Neural cell (in vitro differentiated cells): ENCODE measurements around the gene ATF6.

Experiments used
- EP300 ChIP-seq: fragments of 450-650 bp; conservative IDR thresholded peaks from 2 replicates; pipeline ENCODE4 v1.6.1; 2014; ENCODE audit warnings: antibody characterized with exemption, mild to moderate bottlenecking, moderate library complexity; ENCODE audit not compliant: poor library complexity, severe bottlenecking
- EZH2 ChIP-seq: fragments of 200-600, 300-800 bp; shearing (Covaris generic), sonication (generic); IDR thresholded peaks from 2 replicates; pipeline ENCODE4 v1.6.1; 2014; ENCODE audit warnings: antibody characterized with exemption, low read length, borderline replicate concordance, mild to moderate bottlenecking; ENCODE audit not compliant: insufficient read depth, poor library complexity, severe bottlenecking
- MXI1 ChIP-seq: fragments of 450-650 bp; conservative IDR thresholded peaks from 2 replicates; pipeline ENCODE4 v1.6.1; 2014; ENCODE audit warnings: antibody characterized with exemption, mild to moderate bottlenecking; ENCODE audit not compliant: poor library complexity, severe bottlenecking
- POLR2AphosphoS5 ChIP-seq: IDR thresholded peaks from 2 replicates; pipeline ENCODE4 v1.6.1; 2012
- RAD21 ChIP-seq: fragments of 450-650 bp; conservative IDR thresholded peaks from 2 replicates; pipeline ENCODE4 v1.6.1; 2014; ENCODE audit warnings: antibody characterized with exemption, mild to moderate bottlenecking, moderate library complexity
- SMC3 ChIP-seq: fragments of 450-650 bp; conservative IDR thresholded peaks from 2 replicates; pipeline ENCODE4 v1.6.1; 2014; ENCODE audit warnings: antibody characterized with exemption, mild to moderate bottlenecking, moderate library complexity; ENCODE audit not compliant: poor library complexity
- TAF1 ChIP-seq: IDR thresholded peaks from 2 replicates; pipeline ENCODE4 v1.6.1; 2012; ENCODE audit warnings: low read depth
- TF ChIP-seq, protein P1 (sequence below): fragments of 450-650 bp; IDR thresholded peaks from 2 replicates; pipeline ENCODE4 v1.5.1; 2014; ENCODE audit warnings: antibody characterized with exemption, mild to moderate bottlenecking, moderate library complexity; ENCODE audit not compliant: poor library complexity, severe bottlenecking
- TF ChIP-seq, protein P2 (sequence below): IDR thresholded peaks from 2 replicates; pipeline ENCODE4 v1.6.1; 2012; ENCODE audit warnings: borderline replicate concordance

DNA sequence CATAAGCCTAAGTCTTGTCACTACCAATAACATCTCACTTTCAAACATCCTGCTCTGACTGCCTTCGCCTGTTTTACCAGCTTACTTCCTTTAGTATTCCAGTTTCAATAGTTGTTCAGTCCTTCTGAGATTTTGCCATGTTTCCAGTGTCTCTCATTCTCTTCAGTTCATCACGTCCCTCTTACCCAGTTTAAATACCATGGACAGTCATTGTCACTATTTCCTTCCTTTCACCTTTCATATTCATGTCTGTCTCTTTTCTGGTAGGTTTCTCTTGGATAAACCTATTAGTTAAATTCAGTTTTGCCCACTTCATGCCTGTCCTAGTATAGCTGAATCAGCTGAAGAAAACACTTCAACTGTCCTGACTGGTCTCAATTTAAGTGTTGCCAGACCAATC lies 5.9 kb downstream of the ATF6 start:
- TF ChIP-seq, protein P1, sequence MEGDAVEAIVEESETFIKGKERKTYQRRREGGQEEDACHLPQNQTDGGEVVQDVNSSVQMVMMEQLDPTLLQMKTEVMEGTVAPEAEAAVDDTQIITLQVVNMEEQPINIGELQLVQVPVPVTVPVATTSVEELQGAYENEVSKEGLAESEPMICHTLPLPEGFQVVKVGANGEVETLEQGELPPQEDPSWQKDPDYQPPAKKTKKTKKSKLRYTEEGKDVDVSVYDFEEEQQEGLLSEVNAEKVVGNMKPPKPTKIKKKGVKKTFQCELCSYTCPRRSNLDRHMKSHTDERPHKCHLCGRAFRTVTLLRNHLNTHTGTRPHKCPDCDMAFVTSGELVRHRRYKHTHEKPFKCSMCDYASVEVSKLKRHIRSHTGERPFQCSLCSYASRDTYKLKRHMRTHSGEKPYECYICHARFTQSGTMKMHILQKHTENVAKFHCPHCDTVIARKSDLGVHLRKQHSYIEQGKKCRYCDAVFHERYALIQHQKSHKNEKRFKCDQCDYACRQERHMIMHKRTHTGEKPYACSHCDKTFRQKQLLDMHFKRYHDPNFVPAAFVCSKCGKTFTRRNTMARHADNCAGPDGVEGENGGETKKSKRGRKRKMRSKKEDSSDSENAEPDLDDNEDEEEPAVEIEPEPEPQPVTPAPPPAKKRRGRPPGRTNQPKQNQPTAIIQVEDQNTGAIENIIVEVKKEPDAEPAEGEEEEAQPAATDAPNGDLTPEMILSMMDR: no peak
- TF ChIP-seq SMC3 (no peak), TAF1 (no peak), RAD21 (no peak), EP300 (no peak), EZH2 (no peak), POLR2AphosphoS5 (no peak), MXI1 (no peak)
- TF ChIP-seq, protein P2, sequence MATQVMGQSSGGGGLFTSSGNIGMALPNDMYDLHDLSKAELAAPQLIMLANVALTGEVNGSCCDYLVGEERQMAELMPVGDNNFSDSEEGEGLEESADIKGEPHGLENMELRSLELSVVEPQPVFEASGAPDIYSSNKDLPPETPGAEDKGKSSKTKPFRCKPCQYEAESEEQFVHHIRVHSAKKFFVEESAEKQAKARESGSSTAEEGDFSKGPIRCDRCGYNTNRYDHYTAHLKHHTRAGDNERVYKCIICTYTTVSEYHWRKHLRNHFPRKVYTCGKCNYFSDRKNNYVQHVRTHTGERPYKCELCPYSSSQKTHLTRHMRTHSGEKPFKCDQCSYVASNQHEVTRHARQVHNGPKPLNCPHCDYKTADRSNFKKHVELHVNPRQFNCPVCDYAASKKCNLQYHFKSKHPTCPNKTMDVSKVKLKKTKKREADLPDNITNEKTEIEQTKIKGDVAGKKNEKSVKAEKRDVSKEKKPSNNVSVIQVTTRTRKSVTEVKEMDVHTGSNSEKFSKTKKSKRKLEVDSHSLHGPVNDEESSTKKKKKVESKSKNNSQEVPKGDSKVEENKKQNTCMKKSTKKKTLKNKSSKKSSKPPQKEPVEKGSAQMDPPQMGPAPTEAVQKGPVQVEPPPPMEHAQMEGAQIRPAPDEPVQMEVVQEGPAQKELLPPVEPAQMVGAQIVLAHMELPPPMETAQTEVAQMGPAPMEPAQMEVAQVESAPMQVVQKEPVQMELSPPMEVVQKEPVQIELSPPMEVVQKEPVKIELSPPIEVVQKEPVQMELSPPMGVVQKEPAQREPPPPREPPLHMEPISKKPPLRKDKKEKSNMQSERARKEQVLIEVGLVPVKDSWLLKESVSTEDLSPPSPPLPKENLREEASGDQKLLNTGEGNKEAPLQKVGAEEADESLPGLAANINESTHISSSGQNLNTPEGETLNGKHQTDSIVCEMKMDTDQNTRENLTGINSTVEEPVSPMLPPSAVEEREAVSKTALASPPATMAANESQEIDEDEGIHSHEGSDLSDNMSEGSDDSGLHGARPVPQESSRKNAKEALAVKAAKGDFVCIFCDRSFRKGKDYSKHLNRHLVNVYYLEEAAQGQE: no peak
